GM12878 (cell line): ENCODE measurements around the gene NASP. TPM values are rescaled to one million over a fixed set of nuclear protein-coding genes. Genes with fewer than 3 reads are reported as not detected.

Experiments used
- ATAC-seq: fragments of 200-7000 bp; cut with Tn5 transposase; 3 replicates; pipeline ENCODE4 v1.9.1; 2020; ENCODE audit warnings: mild to moderate bottlenecking, moderate library complexity
- BruUV-seq: library from RNA; stranded (reverse); fragments of 400-500 nt; replicated peaks from 2 replicates; lab custom pipeline; 2021; lab: Mats Ljungman, UMichigan
- CTCF ChIA-PET: fragments of 300-600 bp; sonication (Branson Sonifier 250); formaldehyde crosslinking; extraction: SDS; loops from one replicate; lab custom pipeline; 2021; ENCODE audit warnings: inconsistent platforms; lab: Yijun Ruan, JAX
- POLR2A ChIA-PET: fragments of 350-600 bp; formaldehyde crosslinking; extraction: SDS; loops from one replicate; lab custom pipeline; 2021; ENCODE audit warnings: inconsistent platforms; lab: Charles Lee
- RAD21 ChIA-PET: fragments of 300-600 bp; sonication (Branson Sonifier 250); formaldehyde crosslinking; loops from one replicate; lab custom pipeline; 2023; ENCODE audit warnings: antibody characterized with exemption; ENCODE audit not compliant: unreplicated experiment; lab: Charles Lee
- SMC1A ChIA-PET: fragments of 300-600 bp; sonication (Branson Sonifier 250); formaldehyde crosslinking; loops from one replicate; lab custom pipeline; 2023; ENCODE audit not compliant: unreplicated experiment, uncharacterized antibody; lab: Charles Lee
- DNase-seq: peaks from one replicate; pipeline ENCODE4 v3.0.0-alpha.2; 2011; ENCODE audit warnings: low read depth, low spot score
- FAIRE-seq: peaks from 3 replicates; lab custom pipeline; 2011; peaks lifted over from hg19 to GRCh38; lab: Jason Lieb, UNC
- H2AFZ ChIP-seq: 2 replicates; pipeline ENCODE4 v1.6.0; 2011; ENCODE audit warnings: low read depth, low read length, control low read depth; ENCODE audit not compliant: control insufficient read depth
- H3K27ac ChIP-seq: 2 replicates; pipeline ENCODE4 v1.5.1; 2011; ENCODE audit warnings: control low read depth; ENCODE audit not compliant: control insufficient read depth, insufficient read depth
- H3K27me3 ChIP-seq, 2 experiments: replicated peaks in 1 of 2; 2 replicates each; pipeline versions ENCODE4 v1.6.0 to v1.6.1; 2011; ENCODE audit warnings: low read length in 1 of 2; ENCODE audit not compliant: control insufficient read depth in 2 of 2, insufficient read depth in 2 of 2
- H3K36me3 ChIP-seq, 2 experiments: 2 replicates each; pipeline ENCODE4 v1.5.1; 2011; ENCODE audit warnings: low read length in 1 of 2; ENCODE audit not compliant: control insufficient read depth in 2 of 2, insufficient read depth in 2 of 2
- H3K4me1 ChIP-seq: 2 replicates; pipeline ENCODE4 v1.6.1; 2011; ENCODE audit warnings: mild to moderate bottlenecking, low read length, moderate library complexity, mixed read lengths; ENCODE audit not compliant: control insufficient read depth, insufficient read depth
- H3K4me2 ChIP-seq: 2 replicates; pipeline ENCODE4 v1.6.0; 2011; ENCODE audit warnings: control low read depth; ENCODE audit not compliant: control insufficient read depth, insufficient read depth
- H3K4me3 ChIP-seq: fragments of 200-600 bp; sonication (generic); 2 replicates; pipeline ENCODE4 v1.5.1; 2016
- H3K79me2 ChIP-seq: 2 replicates; pipeline ENCODE4 v1.6.0; 2011; ENCODE audit warnings: low read length; ENCODE audit not compliant: control insufficient read depth, insufficient read depth
- H3K9ac ChIP-seq: 2 replicates; pipeline ENCODE4 v1.8.0; 2011; ENCODE audit warnings: low read length, control low read depth, mixed read lengths; ENCODE audit not compliant: control insufficient read depth, insufficient read depth
- H3K9me3 ChIP-seq: replicated peaks from 3 replicates; pipeline ENCODE4 v1.5.1; 2011; ENCODE audit warnings: mild to moderate bottlenecking, low read length; ENCODE audit not compliant: control insufficient read depth, insufficient read depth
- H4K20me1 ChIP-seq: 2 replicates; pipeline ENCODE4 v1.6.0; 2011; ENCODE audit not compliant: control insufficient read depth, insufficient read depth
- ATF7 ChIP-seq: fragments of 450-650 bp; IDR thresholded peaks from 2 replicates; pipeline ENCODE4 v1.6.1; 2016; ENCODE audit warnings: low read depth, mild to moderate bottlenecking
- EP300 ChIP-seq, 2 experiments: fragments of 150-350 bp in 1 of 2; IDR thresholded peaks; 2 replicates each; pipeline ENCODE4 v1.6.1; 2011 to 2012; ENCODE audit warnings: low read depth in 2 of 2, low read length in 2 of 2, borderline replicate concordance in 1 of 2, improper control_type of control experiment in 1 of 2, inconsistent platforms in 1 of 2; ENCODE audit not compliant: control insufficient read depth in 1 of 2
- IRF4 ChIP-seq: IDR thresholded peaks from 2 replicates; pipeline ENCODE4 v1.6.1; 2011; ENCODE audit warnings: low read depth, low read length
- JUND ChIP-seq: IDR thresholded peaks from 2 replicates; pipeline ENCODE4 v1.6.1; 2012; ENCODE audit warnings: low read depth, mild to moderate bottlenecking, low read length, improper control_type of control experiment, moderate library complexity
- LARP7 ChIP-seq: fragments of 450-650 bp; IDR thresholded peaks from 2 replicates; pipeline ENCODE4 v1.6.1; 2017; ENCODE audit warnings: mild to moderate bottlenecking
- NFYB ChIP-seq: IDR thresholded peaks from 2 replicates; pipeline ENCODE4 v1.6.1; 2011; ENCODE audit warnings: low read depth, mild to moderate bottlenecking, low read length, improper control_type of control experiment, moderate library complexity; ENCODE audit not compliant: insufficient read depth
- NKRF ChIP-seq: fragments of 450-650 bp; conservative IDR thresholded peaks from 2 replicates; pipeline ENCODE4 v1.6.1; 2017; ENCODE audit warnings: mild to moderate bottlenecking, moderate library complexity
- NR2C2 ChIP-seq: IDR thresholded peaks from 2 replicates; pipeline ENCODE4 v1.6.1; 2011; ENCODE audit warnings: borderline replicate concordance, low read depth; ENCODE audit not compliant: control insufficient read depth, insufficient read length
- POLR2A ChIP-seq: IDR thresholded peaks from 2 replicates; pipeline ENCODE4 v1.6.1; 2011; ENCODE audit warnings: low read depth, mild to moderate bottlenecking, low read length
- POLR2AphosphoS5 ChIP-seq: IDR thresholded peaks from 2 replicates; pipeline ENCODE4 v1.6.1; 2011; ENCODE audit warnings: mild to moderate bottlenecking, low read length, inconsistent platforms
- RB1 ChIP-seq: fragments of 450-650 bp; formaldehyde crosslinking; IDR thresholded peaks from 2 replicates; pipeline ENCODE4 v1.6.1; 2017; ENCODE audit warnings: mild to moderate bottlenecking, borderline replicate concordance
- RELA ChIP-seq: fragments of 450-650 bp; IDR thresholded peaks from 2 replicates; pipeline ENCODE4 v1.8.0; 2014; ENCODE audit warnings: borderline replicate concordance; ENCODE audit not compliant: partially characterized antibody
- RUNX3 ChIP-seq: IDR thresholded peaks from 2 replicates; pipeline ENCODE4 v1.6.1; 2012; ENCODE audit warnings: low read length, inconsistent platforms
- SREBF1 ChIP-seq: IDR thresholded peaks from 2 replicates; pipeline ENCODE4 v1.6.1; 2012; ENCODE audit warnings: mild to moderate bottlenecking, low read length
- YBX1 ChIP-seq: fragments of 450-650 bp; IDR thresholded peaks from 2 replicates; pipeline ENCODE4 v1.6.1; 2016; ENCODE audit warnings: antibody characterized with exemption
- YY1 ChIP-seq: IDR thresholded peaks from 2 replicates; pipeline ENCODE4 v1.6.1; 2011; ENCODE audit warnings: low read depth, mild to moderate bottlenecking, low read length
- WGBS: methylation state at CpG from one replicate; pipeline ENCODE4 v1.1.6; 2016; ENCODE audit warnings: low lambda C conversion rate; ENCODE audit not compliant: insufficient replicate concordance, insufficient coverage; ENCODE audit errors: missing lambda C conversion rate; 5-methylcytosine and 5-hydroxymethylcytosine counted together
- in situ Hi-C: fragments of 300-500 bp; cut with MboI; formaldehyde crosslinking; loops from 9 replicates; pipeline ENCODE4 v1.14.3; 2018; ENCODE audit warnings: mixed read lengths
- intact Hi-C: fragments of 100-400 bp; cut with micrococcal nuclease; formaldehyde crosslinking; loops from one replicate; pipeline ENCODE4 v1.14.2; 2022; ENCODE audit not compliant: unreplicated experiment
- polyA plus RNA-seq, 11 experiments: library from polyadenylated mRNA; depleted of rRNA in 4 of 11; unstranded in 6 of 11; stranded (reverse) in 5 of 11; fragments of >200 nt; fragmentation: Nextera tagmentation in 4 of 11; fragmentation: Illumina TruSeq in 1 of 11; extraction: Ambion mirVana in 4 of 11; extraction: Trizol in 1 of 11; gene quantifications; 1 replicate in 1 of 11; 2 replicates in 10 of 11; pipeline versions ENCODE4 v1.2.1 to v1.2.3, GENCODE V29; 2011 to 2016; ENCODE audit warnings: inconsistent platforms in 2 of 11, missing spikeins in 2 of 11, low read depth in 1 of 11
- total RNA-seq, 4 experiments: library from RNA; depleted of rRNA in 3 of 4; stranded (reverse); fragments of >200 nt in 3 of 4; fragmentation: Illumina TruSeq in 1 of 4; extraction: Trizol in 1 of 4; gene quantifications; 2 replicates each; pipeline versions ENCODE4 v1.2.1 to v1.2.3, GENCODE V29; 2013 to 2021

The NASP gene
- total and polyA plus RNA-seq, 10 of the 15 experiments (the other 5 are each of a cell fraction or from before 2014, with no cell fraction given) = 111 to 321 (median 205) TPM

DNA sequence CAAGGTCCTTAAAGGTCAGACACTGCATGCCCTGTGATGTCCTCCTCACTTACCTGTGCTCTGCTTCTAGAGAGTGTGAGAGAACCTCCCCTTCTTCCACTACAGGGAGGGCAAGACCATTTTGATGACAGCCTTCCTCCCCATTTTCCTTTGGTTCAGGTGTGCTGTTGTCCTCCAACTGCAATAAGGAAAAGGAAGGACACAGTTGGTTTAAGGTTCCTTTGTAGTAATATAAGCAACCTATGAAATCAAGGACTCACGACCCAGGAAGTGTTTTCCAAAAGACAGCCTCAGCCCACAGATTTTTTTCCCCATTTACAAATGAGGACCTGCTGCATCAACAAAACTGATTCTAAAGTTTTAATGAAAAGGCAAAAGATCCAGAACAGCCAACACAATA lies 46.6 kb downstream of the NASP start:
- intact Hi-C loops = no loop called here
- WGBS = 100% methylated on average over 1 of the region's 1 CpG
- POLR2A ChIA-PET = no interaction called here
- no TSS peak for BruUV-seq
- no peaks in the 10 kb centered on the region for H3K27me3 ChIP-seq
- no peak overlapping the region for H2AFZ ChIP-seq
- SMC1A ChIA-PET = no interaction called here
- in situ Hi-C loops = no loop called here
- RAD21 ChIA-PET = interaction anchor here (1.0 kb wide), 1 partner anchor 138 kb away, joined by 3 read pairs; no protein-coding TSS in a partner anchor
- no peaks in the 10 kb centered on the region for H4K20me1 ChIP-seq
- H3K4me3 ChIP-seq = no peak overlapping the region
- CTCF ChIA-PET = no interaction called here
- H3K27ac ChIP-seq = no peak overlapping the region
- no peaks in the 10 kb centered on the region for H3K4me1 ChIP-seq
- H3K36me3 ChIP-seq = peaks cover 10 to 46% of the 10 kb centered on the region in 2 experiments
- no peaks in the 10 kb centered on the region for H3K79me2 ChIP-seq
- no peak overlapping the region for H3K9ac ChIP-seq
- FAIRE-seq = no peak
- no peak for ATAC-seq
- no peaks in the 10 kb centered on the region for H3K9me3 ChIP-seq
- no peak overlapping the region for H3K4me2 ChIP-seq
- no peak for DNase-seq
- no peak for TF ChIP-seq NKRF
- no peak for TF ChIP-seq NR2C2
- no peak for TF ChIP-seq JUND

DNA sequence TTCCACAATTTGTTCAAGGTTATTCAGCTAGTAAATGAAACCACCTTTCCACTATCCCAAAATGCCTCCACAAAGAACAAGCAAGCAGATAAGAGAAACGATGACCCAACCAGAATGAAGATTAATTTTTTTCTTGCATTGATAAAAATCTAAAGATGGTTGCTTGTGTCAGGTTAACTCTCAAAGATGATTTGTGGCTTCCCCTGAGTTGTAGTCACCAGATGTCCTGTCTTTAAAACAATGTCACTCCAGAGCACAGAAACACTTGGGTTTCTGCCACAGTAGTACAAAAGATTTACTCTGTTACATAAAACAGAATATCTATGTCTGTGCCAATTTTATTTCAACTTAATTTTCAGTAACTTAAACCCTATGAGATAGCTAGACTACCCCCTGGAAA lies 51.4 kb downstream of the NASP start:
- Histone ChIP-seq H3K4me1 (no peaks in the 10 kb centered on the region), H3K9me3 (no peaks in the 10 kb centered on the region), H4K20me1 (no peaks in the 10 kb centered on the region), H3K79me2 (no peaks in the 10 kb centered on the region), H3K4me3 (no peak overlapping the region), H3K9ac (no peak overlapping the region), H3K36me3 (peaks cover 5 to 59% of the 10 kb centered on the region in 2 experiments), H2AFZ (no peak overlapping the region), H3K27me3 (no peaks in the 10 kb centered on the region), H3K27ac (no peak overlapping the region), H3K4me2 (no peak overlapping the region)
- RAD21 ChIA-PET = no interaction called here
- SMC1A ChIA-PET = interaction anchor here (0.8 to 1.4 kb wide), 3 partner anchors 10 to 46 kb away, joined by 3 to 4 read pairs (median 3); no protein-coding TSS in a partner anchor
- POLR2A ChIA-PET = interaction anchor here (1.3 kb wide), 1 partner anchor 15 kb away, joined by 4 read pairs; no protein-coding TSS in a partner anchor
- no peak for FAIRE-seq
- ATAC-seq = no peak
- intact Hi-C loops = no loop called here
- in situ Hi-C loops = no loop called here
- 54% methylated on average over 1 of the region's 1 CpG for WGBS
- no TSS peak for BruUV-seq
- CTCF ChIA-PET = interaction anchor here (1.0 kb wide), 1 partner anchor 11 kb away, joined by 3 read pairs; no protein-coding TSS in a partner anchor
- DNase-seq = no peak
- TF ChIP-seq NFYB (no peak), LARP7 (no peak), IRF4 (no peak), RELA (no peak), EP300 (IDR thresholded peaks at IDR 0.05; ENCODE audit: borderline replicate concordance in 1 of 2, control insufficient read depth in 1 of 2, low read depth in 2 of 2, low read length in 2 of 2) (no peak), YBX1 (no peak), RB1 (no peak), POLR2A (no peak), SREBF1 (no peak), POLR2AphosphoS5 (no peak), RUNX3 (no peak), YY1 (no peak), ATF7 (no peak), NR2C2 (no peak)
